ENCODE data around the gene ITPRIPL1.

- TF ChIP-seq SUZ12 (IDR thresholded peaks at IDR 0.05; ENCODE audit: extremely low read depth, insufficient read depth, insufficient read length): no peak
- TF ChIP-seq YY1 (IDR thresholded peaks at IDR 0.05; ENCODE audit: insufficient read depth, insufficient read length): no peak
- TF ChIP-seq ZNF274 (IDR thresholded peaks at IDR 0.05; ENCODE audit: low read depth, low read length): no peak
Measured at GRCh38 chr2:96325884-96326255, 753 bp downstream of the ITPRIPL1 start.

Measured in NT2/D1 (cell line).